Common myeloid progenitor, CD34-positive (primary cell): ENCODE results near the gene GID8.

ENCODE experiments used
- CTCF ChIA-PET: fragments of 350-600 bp; sonication (Branson Sonifier 250); formaldehyde crosslinking; loops from one replicate; lab custom pipeline; 2021; ENCODE audit warnings: antibody characterized with exemption; lab: Charles Lee
- POLR2A ChIA-PET: fragments of 350-600 bp; sonication (Branson Sonifier 250); formaldehyde crosslinking; loops from one replicate; lab custom pipeline; 2021; ENCODE audit warnings: antibody characterized with exemption; lab: Charles Lee
- DNase-seq, 3 donors: peaks; one replicate each; pipeline versions ENCODE4 v3.0.0 to v3.0.0-alpha.2; 2013
- H3K27ac ChIP-seq, 2 experiments: 1 replicate in 1 of 2; 2 replicates in 1 of 2; pipeline ENCODE4 v1.7.0; 2013; ENCODE audit warnings: inconsistent platforms in 2 of 2, low read length in 2 of 2, mild to moderate bottlenecking in 2 of 2, low read depth in 1 of 2, moderate library complexity in 1 of 2; ENCODE audit not compliant: severe bottlenecking in 2 of 2, insufficient read depth in 1 of 2, poor library complexity in 1 of 2
- H3K27me3 ChIP-seq, 5 experiments: replicated peaks in 2 of 5; 1 replicate in 3 of 5; 2 replicates in 2 of 5; pipeline versions ENCODE4 v1.6.1 to v1.7.0; 2013; ENCODE audit warnings: low read length in 4 of 5, mild to moderate bottlenecking in 2 of 5, moderate library complexity in 2 of 5, inconsistent platforms in 1 of 5; ENCODE audit not compliant: insufficient read depth in 5 of 5, control insufficient read depth in 4 of 5
- H3K36me3 ChIP-seq, 4 experiments: 1 replicate in 2 of 4; 2 replicates in 2 of 4; pipeline versions ENCODE4 v1.6.1 to v1.7.0; 2013; ENCODE audit warnings: low read length in 3 of 4, control low read depth in 1 of 4, mild to moderate bottlenecking in 1 of 4; ENCODE audit not compliant: control insufficient read depth in 4 of 4, insufficient read depth in 4 of 4
- H3K4me1 ChIP-seq, 4 experiments: 1 replicate in 3 of 4; 2 replicates in 1 of 4; pipeline versions ENCODE4 v1.6.1 to v1.7.1; 2013; ENCODE audit warnings: low read length in 3 of 4, mild to moderate bottlenecking in 3 of 4, control low read depth in 1 of 4, inconsistent platforms in 1 of 4, moderate library complexity in 1 of 4; ENCODE audit not compliant: control insufficient read depth in 4 of 4, insufficient read depth in 4 of 4; ENCODE audit errors: control extremely low read depth in 1 of 4
- H3K4me3 ChIP-seq, 7 experiments: 1 replicate in 4 of 7; 2 replicates in 3 of 7; pipeline versions ENCODE4 v1.5.1 to v1.7.0; 2013; ENCODE audit warnings: mild to moderate bottlenecking in 7 of 7, low read length in 6 of 7, moderate library complexity in 6 of 7, inconsistent platforms in 2 of 7, low read depth in 2 of 7, control low read depth in 1 of 7; ENCODE audit not compliant: insufficient read depth in 4 of 7, control insufficient read depth in 1 of 7; ENCODE audit errors: extremely low read depth in 1 of 7
- H3K9me3 ChIP-seq, 5 experiments: 1 replicate in 4 of 5; 2 replicates in 1 of 5; pipeline versions ENCODE4 v1.6.1 to v1.7.1; 2013; ENCODE audit warnings: low read length in 4 of 5, mild to moderate bottlenecking in 2 of 5, inconsistent platforms in 1 of 5, low read depth in 1 of 5, moderate library complexity in 1 of 5; ENCODE audit not compliant: control insufficient read depth in 4 of 5, insufficient read depth in 2 of 5; ENCODE audit errors: control extremely low read depth in 1 of 5
- WGBS: methylation state at CpG from one replicate; pipeline ENCODE4 v1.1.5; 2013; ENCODE audit not compliant: insufficient coverage; 5-methylcytosine and 5-hydroxymethylcytosine counted together

The GID8 gene

GRCh38 chr20:62913043-62913630, 24.8 kb upstream of the GID8 start:
- POLR2A ChIA-PET, result interaction anchor here (0.5 to 1.2 kb wide), 2 partner anchors 11 to 12 kb away, joined by 3 to 4 read pairs; no protein-coding TSS in a partner anchor
- Histone ChIP-seq H3K27ac (peak overlapping the region in 1 of 2 experiments; percentile 12), H3K36me3 (peaks cover 6 to 56% (median 40%) of the 10 kb centered on the region in 4 experiments), H3K9me3 (no peaks in the 10 kb centered on the region), H3K27me3 (no peaks in the 10 kb centered on the region), H3K4me1 (peaks cover 8 to 46% (median 27%) of the 10 kb centered on the region in 4 experiments), H3K4me3 (no peak overlapping the region)
- CTCF ChIA-PET, result interaction anchor here (1.0 to 11.5 kb wide), 9 partner anchors 11 to 96 kb away, joined by 3 to 155 read pairs (median 4); no protein-coding TSS in a partner anchor
- no peak for DNase-seq
- WGBS, result 95% methylated on average over 4 of the region's 7 CpGs

- Histone ChIP-seq H3K27me3 (no peaks in the 10 kb centered on the region), H3K4me1 (peaks cover 19 to 59% (median 40%) of the 10 kb centered on the region in 4 experiments), H3K9me3 (no peaks in the 10 kb centered on the region), H3K36me3 (peaks cover 5 to 43% (median 30%) of the 10 kb centered on the region in 4 experiments), H3K27ac (peak overlapping the region; percentile 78 to 89), H3K4me3 (peak overlapping the region in 3 of 7 experiments; percentile 23 to 45 (median 40))
- 100% methylated on average over 3 of the region's 9 CpGs for WGBS
- POLR2A ChIA-PET, result interaction anchor here (1.0 to 1.8 kb wide), 4 partner anchors 10 to 12 kb away, joined by 3 to 6 read pairs (median 4); partner anchors contain the start of gene DIDO1
- CTCF ChIA-PET, result interaction anchor here (1.0 to 11.5 kb wide), 11 partner anchors 6 to 61 kb away, joined by 3 to 155 read pairs (median 4); partner anchors contain the start of gene DIDO1
- DNase-seq, result no peak
These were observed 23.5 kb upstream of the GID8 start for GRCh38 chr20:62914436-62914835.

DNA sequence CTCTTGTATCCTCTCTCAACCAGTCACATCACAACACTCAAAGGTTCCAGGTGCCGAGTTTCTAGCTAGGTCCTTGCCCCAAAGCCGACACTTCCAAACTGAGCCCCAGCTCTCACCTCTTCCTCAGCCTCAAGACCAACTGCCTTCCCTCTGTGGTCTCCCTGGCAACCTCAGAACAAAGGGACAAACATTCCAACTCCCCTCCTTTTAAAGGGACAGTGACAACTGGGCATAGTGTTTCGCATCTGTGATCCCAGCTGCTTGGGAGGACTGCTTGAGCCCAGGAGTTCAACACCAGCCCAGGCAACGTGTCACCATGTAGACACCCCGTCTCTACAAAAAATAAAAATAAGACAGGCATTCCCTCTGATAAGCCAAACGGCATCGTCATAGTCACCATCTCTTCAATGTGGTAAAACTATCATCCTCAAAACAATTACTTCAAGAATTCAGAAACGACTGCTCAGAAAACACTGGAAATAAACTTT, 22.9 kb upstream of the GID8 start:
- H3K4me3 ChIP-seq, result peak overlapping the region in 4 of 7 experiments; percentile 5 to 58 (median 32)
- peak overlapping the region; percentile 78 to 89 for H3K27ac ChIP-seq
- CTCF ChIA-PET, result interaction anchor here (1.0 to 11.5 kb wide), 9 partner anchors 6 to 44 kb away, joined by 3 to 155 read pairs (median 4); partner anchors contain the start of gene DIDO1
- DNase-seq, result peak; percentile 79 to 90 (median 89)
- POLR2A ChIA-PET, result interaction anchor here (0.6 to 1.8 kb wide), 5 partner anchors 9 to 21 kb away, joined by 3 to 6 read pairs (median 3); partner anchors contain the start of gene DIDO1
- H3K4me1 ChIP-seq, result peaks cover 22 to 65% (median 45%) of the 10 kb centered on the region in 4 experiments
- no peaks in the 10 kb centered on the region for H3K27me3 ChIP-seq
- H3K9me3 ChIP-seq, result no peaks in the 10 kb centered on the region
- peaks cover 2 to 38% (median 25%) of the 10 kb centered on the region in 4 experiments for H3K36me3 ChIP-seq
- 54% methylated on average over 5 of the region's 8 CpGs for WGBS

- Histone ChIP-seq H3K27ac (no peak overlapping the region), H3K4me3 (no peak overlapping the region), H3K9me3 (no peaks in the 10 kb centered on the region), H3K27me3 (no peaks in the 10 kb centered on the region), H3K36me3 (peaks cover 2 to 19% (median 9%) of the 10 kb centered on the region in 4 experiments), H3K4me1 (peaks cover 22 to 79% (median 61%) of the 10 kb centered on the region in 4 experiments)
- WGBS, result 98% methylated on average over 8 of the region's 10 CpGs
- DNase-seq, result no peak
- ChIA-PET CTCF (interaction anchor here (0.7 to 11.5 kb wide), 10 partner anchors 8 to 47 kb away, joined by 3 to 155 read pairs (median 4); partner anchors contain the start of gene DIDO1), POLR2A (interaction anchor here (0.6 kb wide), 1 partner anchor 23 kb away, joined by 4 read pairs; no protein-coding TSS in a partner anchor)
These were observed 21.1 kb upstream of the GID8 start for GRCh38 chr20:62916703-62917476.

DNA sequence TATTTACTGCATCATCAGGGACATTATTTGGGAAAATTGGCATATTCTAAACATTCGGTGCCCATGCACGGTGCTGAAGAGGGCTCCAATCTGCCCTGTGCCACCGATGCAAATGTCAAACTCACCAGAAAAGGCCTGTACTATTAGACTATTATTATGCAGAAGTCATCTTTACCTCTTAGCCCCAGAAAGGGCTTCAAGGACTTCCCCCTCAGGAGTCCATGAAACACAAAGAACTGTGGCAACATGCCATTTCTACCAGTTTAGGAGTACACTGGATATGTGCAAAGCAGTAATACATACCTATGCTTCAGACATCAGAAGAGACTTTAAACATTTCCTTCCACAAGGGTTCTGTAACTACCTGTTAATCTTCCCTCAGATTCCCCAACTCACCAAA, 20.2 kb upstream of the GID8 start:
- CTCF ChIA-PET, result interaction anchor here (0.7 to 11.5 kb wide), 7 partner anchors 9 to 46 kb away, joined by 3 to 155 read pairs (median 7); partner anchors contain the start of gene DIDO1
- 79% methylated on average over 2 of the region's 3 CpGs for WGBS
- peak in 2 of 3 donors; percentile 27 for DNase-seq
- H3K27me3 ChIP-seq, result no peaks in the 10 kb centered on the region
- H3K36me3 ChIP-seq, result peaks cover 0 to 13% (median 5%) of the 10 kb centered on the region in 4 experiments
- H3K4me3 ChIP-seq, result peak overlapping the region in 1 of 7 experiments; percentile 16
- POLR2A ChIA-PET, result interaction anchor here (1.8 kb wide), 1 partner anchor 16 kb away, joined by 4 read pairs; no protein-coding TSS in a partner anchor
- peaks cover 22 to 86% (median 66%) of the 10 kb centered on the region in 4 experiments for H3K4me1 ChIP-seq
- no peaks in the 10 kb centered on the region for H3K9me3 ChIP-seq
- H3K27ac ChIP-seq, result no peak overlapping the region

DNA sequence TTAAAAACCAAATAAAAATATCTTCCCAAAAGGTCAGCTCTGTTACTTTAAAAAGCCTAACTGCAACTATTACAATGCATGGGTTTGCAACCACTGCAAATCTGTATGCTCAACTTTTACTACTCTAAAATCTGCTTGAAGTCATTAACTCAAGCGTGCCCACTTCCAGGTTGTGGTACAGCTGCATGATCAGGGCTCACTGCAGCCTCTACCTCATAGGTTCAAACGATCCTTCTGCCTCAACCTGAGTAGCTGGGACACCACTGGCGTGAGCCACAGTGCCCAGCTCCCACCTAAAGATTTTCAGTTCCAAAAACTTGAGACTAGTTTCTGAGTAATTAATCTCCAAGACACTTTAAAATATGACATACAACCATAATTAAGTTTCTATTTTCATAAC, 19.8 kb upstream of the GID8 start:
- 16% methylated on average over 3 of the region's 3 CpGs for WGBS
- peaks cover 0 to 9% (median 4%) of the 10 kb centered on the region in 4 experiments for H3K36me3 ChIP-seq
- ChIA-PET POLR2A (interaction anchor here (1.6 to 1.8 kb wide), 3 partner anchors 10 to 17 kb away, joined by 4 to 6 read pairs (median 5); no protein-coding TSS in a partner anchor), CTCF (interaction anchor here (1.0 to 11.5 kb wide), 6 partner anchors 9 to 60 kb away, joined by 3 to 155 read pairs (median 12); partner anchors contain the start of gene DIDO1)
- peak overlapping the region in 2 of 7 experiments; percentile 39 to 55 for H3K4me3 ChIP-seq
- no peaks in the 10 kb centered on the region for H3K9me3 ChIP-seq
- peak overlapping the region in 1 of 2 experiments; percentile 62 for H3K27ac ChIP-seq
- peak in 2 of 3 donors; percentile 45 to 52 for DNase-seq
- H3K27me3 ChIP-seq, result no peaks in the 10 kb centered on the region
- peaks cover 22 to 87% (median 68%) of the 10 kb centered on the region in 4 experiments for H3K4me1 ChIP-seq
